NT2/D1 (cell line): ENCODE measurements around the gene RPN2.

Experiments
- YY1 ChIP-seq: IDR thresholded peaks from 2 replicates; pipeline ENCODE4 v1.6.1; 2011; ENCODE audit not compliant: insufficient read length, insufficient read depth
- ZNF274 ChIP-seq: IDR thresholded peaks from 2 replicates; pipeline ENCODE4 v1.6.1; 2011; ENCODE audit warnings: mild to moderate bottlenecking, low read depth, low read length

- TF ChIP-seq YY1 (no peak), ZNF274 (no peak)
Observed at GRCh38 chr20:37152284-37152683, 26.8 kb upstream of the RPN2 start.
